ENCODE measurements around the gene RNF10. TPM values are rescaled to one million over a fixed set of nuclear protein-coding genes. Genes with fewer than 3 reads are reported as not detected.
"Not testable (repeated sequence)": the region's sequence is repeated elsewhere in the genome, so short reads cannot be mapped to it uniquely, and the experiment has no call there.

The RNF10 gene
- total RNA-seq, 1 experiment from 2014 or later = 77.4 TPM

GRCh38 chr12:120528861-120529525 lies 5.2 kb upstream of the RNF10 start, which contains the start of gene COQ5:
COQ5 (minus strand) TSS chr12:120529158; CDS start chr12:120529141, 17 bp downstream.
- DNase-seq (ENCODE audit: low read depth) = peak; percentile 84

- no peak for DNase-seq (ENCODE audit: low read depth)
Observed at GRCh38 chr12:120529641-120530417, 4.3 kb upstream of the RNF10 start.

- DNase-seq (ENCODE audit: low read depth) = not testable (repeated sequence)
Observed at GRCh38 chr12:120530418-120530761, 3.8 kb upstream of the RNF10 start.

- no peak for DNase-seq (ENCODE audit: low read depth)
Observed at GRCh38 chr12:120532701-120533238, 1.4 kb upstream of the RNF10 start.

GRCh38 chr12:120534703-120535655 lies 823 bp downstream of the RNF10 start:
- DNase-seq (ENCODE audit: low read depth) = peak; percentile 82

GRCh38 chr12:120536064-120536791 lies 2.1 kb downstream of the RNF10 start:
- no peak for DNase-seq (ENCODE audit: low read depth)

GRCh38 chr12:120537856-120538220 lies 3.7 kb downstream of the RNF10 start:
- DNase-seq (ENCODE audit: low read depth) = no peak

- DNase-seq (ENCODE audit: low read depth) = peak; percentile 74
Observed at GRCh38 chr12:120538281-120539156, 4.4 kb downstream of the RNF10 start.

- DNase-seq (ENCODE audit: low read depth) = peak; percentile 88
Observed at GRCh38 chr12:120539303-120539702, 5.1 kb downstream of the RNF10 start.

- no peak for DNase-seq (ENCODE audit: low read depth)
Observed at GRCh38 chr12:120540445-120540844, 6.3 kb downstream of the RNF10 start.

- DNase-seq (ENCODE audit: low read depth) = no peak
Observed at GRCh38 chr12:120542166-120542565, 8.0 kb downstream of the RNF10 start.

GRCh38 chr12:120544691-120545090 lies 10.5 kb downstream of the RNF10 start:
- DNase-seq (ENCODE audit: low read depth) = no peak

GRCh38 chr12:120546050-120546386 lies 11.9 kb downstream of the RNF10 start:
- no peak for DNase-seq (ENCODE audit: low read depth)

- DNase-seq (ENCODE audit: low read depth) = no peak
Observed at GRCh38 chr12:120554678-120555077, 20.5 kb downstream of the RNF10 start.

GRCh38 chr12:120557589-120557988 lies 23.4 kb downstream of the RNF10 start:
- DNase-seq (ENCODE audit: low read depth) = no peak

- DNase-seq (ENCODE audit: low read depth) = no peak
Observed at GRCh38 chr12:120562906-120563305, 28.8 kb downstream of the RNF10 start.

GRCh38 chr12:120563495-120563894 lies 29.3 kb downstream of the RNF10 start:
- no peak for DNase-seq (ENCODE audit: low read depth)

- DNase-seq (ENCODE audit: low read depth) = no peak
Observed at GRCh38 chr12:120571299-120571698, 37.1 kb downstream of the RNF10 start.

- no peak for DNase-seq (ENCODE audit: low read depth)
Observed at GRCh38 chr12:120573560-120573959, 39.4 kb downstream of the RNF10 start.

- DNase-seq (ENCODE audit: low read depth) = peak; percentile 31
Observed at GRCh38 chr12:120574106-120574505, 40.0 kb downstream of the RNF10 start.

Measured in LHCN-M2 (cell line).